A172 (cell line): ENCODE measurements around the gene EMP2. TPM values are rescaled to one million over a fixed set of nuclear protein-coding genes. Genes with fewer than 3 reads are reported as not detected.
"Not testable (repeated sequence)": the region's sequence is repeated elsewhere in the genome, so short reads cannot be mapped to it uniquely, and the experiment has no call there.

Experiments
- DNase-seq: peaks from one replicate; pipeline ENCODE4 v3.0.0-alpha.2; 2015; ENCODE audit warnings: low spot score
- total RNA-seq: library from RNA; depleted of rRNA; stranded (reverse); fragments of >200 nt; shearing (Covaris generic); gene quantifications from 2 replicates; pipeline ENCODE4 v1.2.3, GENCODE V29; 2014

EMP2 gene
- total RNA-seq, 1 experiment from 2014 or later = 11.6 TPM

DNA sequence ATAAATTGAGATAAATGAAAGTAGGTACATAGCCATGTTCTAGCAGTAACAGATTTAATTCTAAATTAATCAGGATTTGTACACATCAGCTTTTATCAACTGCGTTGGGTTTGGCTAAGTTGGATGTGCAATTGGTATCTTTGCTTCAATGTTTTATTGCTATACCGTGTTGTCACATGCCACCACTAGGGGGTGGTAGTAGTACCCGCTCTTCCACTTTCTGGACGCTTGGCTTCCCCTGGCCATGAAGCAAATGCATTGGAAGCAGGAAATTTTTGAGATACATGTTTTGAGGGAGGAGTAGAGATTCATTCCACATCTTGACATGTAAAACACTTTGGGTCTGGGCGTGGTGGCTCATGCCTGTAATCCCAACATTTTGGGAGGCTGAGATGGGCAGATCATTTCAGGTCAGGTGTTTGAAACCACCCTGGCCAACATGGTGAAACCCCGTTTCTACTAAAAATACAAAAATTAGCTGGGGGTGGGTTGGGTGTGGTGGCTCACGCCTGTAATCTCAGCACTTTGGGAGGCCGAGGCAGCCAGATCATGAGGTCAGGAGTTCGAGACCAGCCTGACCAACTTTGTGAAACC lies 58.6 kb downstream of the EMP2 start:
- DNase-seq = peak; percentile 66

- no peak for DNase-seq
Observed at GRCh38 chr16:10520869-10521578, 59.4 kb downstream of the EMP2 start.

DNA sequence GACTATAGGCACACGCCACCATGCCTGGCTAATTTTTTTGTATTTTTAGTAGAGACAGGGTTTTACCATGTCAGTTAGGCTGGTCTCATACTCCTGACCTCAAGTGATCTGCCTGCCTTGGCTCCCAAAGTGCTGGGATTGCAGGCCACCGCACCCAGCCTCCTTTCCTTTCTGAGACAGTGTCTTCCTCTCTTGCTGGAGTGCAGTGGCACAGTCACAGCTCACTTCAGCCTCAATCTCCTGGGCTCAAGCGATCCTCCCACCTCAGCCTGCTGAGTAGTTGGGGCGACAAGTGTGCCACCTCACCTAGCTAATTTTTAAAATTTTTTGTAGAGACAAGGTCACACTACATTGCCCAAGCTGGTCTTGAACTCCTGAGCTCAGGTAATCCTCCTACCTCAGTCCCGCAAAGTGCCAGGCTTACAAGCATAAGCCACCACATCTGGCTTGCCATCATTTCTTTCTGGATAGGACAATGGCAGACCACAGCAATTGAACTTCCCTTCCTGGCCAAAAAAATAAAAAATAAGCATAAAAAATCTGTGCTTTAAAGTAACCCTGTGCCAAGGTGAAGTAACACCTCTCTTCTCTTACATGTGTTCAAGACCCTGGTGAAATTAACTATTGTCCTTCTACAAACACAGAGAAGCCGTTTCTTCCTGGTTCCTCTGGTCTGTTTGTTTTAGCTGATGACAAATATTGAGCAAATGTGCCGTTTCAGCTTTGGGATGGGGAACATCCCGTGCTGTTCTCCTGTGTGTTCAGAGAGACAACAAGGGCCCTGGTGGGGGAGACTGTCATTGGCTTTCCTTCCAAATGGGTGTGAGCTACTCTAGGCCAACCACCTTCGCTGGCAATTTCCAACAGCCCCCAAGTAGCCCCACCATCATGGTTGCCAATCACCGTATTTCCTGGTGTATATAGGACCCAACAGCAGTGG lies 60.2 kb downstream of the EMP2 start:
- DNase-seq = no peak

DNA sequence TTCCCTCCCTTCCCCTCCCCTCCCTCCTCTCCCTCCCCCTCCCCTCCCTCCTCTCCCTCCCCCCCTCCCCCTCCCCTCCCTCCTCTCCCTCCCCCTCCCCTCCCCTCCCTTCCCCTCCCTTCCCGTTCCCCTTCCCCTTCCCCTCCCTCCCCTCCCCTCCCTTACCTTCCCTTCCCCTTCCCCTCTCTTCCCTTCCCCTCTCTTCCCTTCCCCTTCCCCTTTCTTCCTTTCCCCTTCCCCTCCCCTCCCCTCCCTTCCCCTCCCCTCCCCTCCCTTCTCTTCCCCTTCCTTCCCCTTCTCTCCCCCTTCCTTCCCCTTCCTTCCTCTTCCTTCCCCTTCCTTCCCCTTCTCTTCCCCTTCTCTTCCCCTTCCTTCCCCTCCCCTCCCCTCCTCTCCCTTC lies 61.1 kb downstream of the EMP2 start:
- no peak for DNase-seq

DNA sequence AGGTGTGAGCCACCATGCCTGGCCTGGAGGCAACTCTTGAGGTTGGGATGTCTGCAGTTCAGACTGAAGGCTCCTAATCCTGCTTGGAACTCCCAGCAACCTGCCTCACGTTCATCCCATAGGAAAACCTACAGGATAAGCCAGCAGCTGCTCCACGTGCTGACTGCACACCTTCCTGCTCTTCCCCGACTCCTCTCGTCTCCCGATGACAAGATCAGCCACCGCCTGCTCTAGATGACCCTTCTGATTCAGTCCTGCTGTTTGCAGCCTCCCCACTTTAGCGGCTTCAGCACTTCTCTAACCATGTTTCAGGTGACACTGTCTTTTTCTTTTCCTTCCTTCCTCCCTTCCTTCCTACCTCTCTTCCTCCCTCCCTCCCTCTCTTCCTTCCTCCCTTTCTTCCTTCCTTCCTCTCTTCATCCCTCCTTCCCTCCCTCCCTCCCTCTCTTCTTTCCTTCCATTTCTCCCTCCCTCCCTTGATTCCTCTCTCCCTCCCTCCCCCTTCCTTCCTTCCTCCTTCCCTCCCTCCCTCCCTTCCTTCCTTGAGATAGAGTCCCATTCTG lies 61.8 kb downstream of the EMP2 start:
- DNase-seq = no peak

GRCh38 chr16:10517868-10518267 lies 62.5 kb downstream of the EMP2 start:
- DNase-seq = no peak

DNA sequence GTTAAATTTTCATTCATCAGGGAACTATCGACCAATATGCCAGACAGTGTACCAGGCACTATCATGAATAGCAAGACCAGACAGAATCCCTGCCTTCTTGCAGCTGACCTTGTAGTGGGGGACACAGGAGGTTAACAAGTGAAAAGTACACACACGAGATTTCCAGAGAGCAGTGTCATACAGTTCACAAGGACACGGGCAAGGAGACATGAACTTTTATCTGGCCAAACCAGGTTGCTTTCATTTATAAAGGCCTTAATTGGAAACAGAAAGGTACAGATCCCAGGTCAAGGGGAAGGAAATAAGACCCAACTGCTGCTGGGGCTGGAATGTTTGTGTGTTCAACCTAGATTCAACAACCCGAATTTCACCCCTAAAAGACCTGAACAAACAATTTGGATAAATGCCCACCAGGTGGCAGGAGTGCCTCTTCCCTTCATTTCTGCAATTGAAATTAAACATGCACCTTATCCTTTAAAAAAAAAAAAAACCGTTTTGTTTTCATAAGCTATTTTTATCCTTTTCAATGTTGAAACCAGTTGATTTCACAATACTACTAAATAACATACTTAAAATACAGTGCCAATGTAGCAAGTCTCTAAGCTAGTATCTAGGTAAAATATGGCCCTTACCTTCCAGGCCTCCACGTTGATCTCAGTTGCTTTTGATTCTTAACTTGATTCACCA lies 65.9 kb downstream of the EMP2 start:
- DNase-seq = peak; percentile 56

DNA sequence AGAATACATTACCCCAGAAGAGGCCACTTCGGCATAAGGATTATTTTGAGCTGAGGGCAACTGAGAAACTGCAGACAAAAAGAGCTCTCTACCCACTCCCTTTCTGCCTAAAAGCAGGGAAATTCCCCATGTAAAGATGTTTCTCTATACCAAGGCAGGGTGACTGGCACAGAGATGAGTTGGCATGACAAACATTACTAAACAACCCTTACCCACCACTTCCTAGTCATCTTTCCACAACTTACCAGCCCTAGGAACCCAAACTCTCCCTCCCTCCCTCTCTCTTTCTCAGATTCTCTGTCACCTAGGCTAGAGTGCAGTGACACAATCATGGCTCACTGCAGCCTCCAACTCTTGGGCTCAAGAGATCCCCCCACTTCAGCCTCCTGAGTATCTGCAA lies 68.6 kb downstream of the EMP2 start:
- DNase-seq = no peak

- no peak for DNase-seq
Observed at GRCh38 chr16:10510279-10510678, 70.1 kb downstream of the EMP2 start.

DNA sequence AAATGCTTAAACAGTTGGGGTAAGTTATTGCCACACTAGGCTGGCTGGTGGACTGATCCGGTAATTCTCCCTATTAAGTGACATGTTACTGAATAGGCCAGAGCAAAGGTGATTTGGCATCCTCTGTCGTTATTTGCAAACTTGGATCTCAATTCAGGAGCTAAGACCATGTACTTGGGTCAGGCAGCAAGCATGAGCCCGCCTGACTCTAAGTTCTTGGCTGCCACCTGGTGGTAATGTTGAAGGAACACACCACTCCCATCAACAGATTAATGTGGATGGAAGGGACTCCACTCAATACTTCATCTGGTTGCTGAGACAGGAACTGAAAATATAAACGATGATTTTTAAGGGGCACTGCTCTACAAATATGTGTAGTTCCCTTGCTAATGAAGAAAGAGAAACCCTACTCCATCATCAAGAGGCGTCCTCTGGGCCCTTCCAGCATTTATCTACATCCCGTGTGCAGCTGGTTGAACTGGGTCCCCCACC lies 70.8 kb downstream of the EMP2 start:
- DNase-seq = peak; percentile 83

GRCh38 chr16:10505286-10505685 lies 75.1 kb downstream of the EMP2 start:
- not testable (repeated sequence) for DNase-seq

DNA sequence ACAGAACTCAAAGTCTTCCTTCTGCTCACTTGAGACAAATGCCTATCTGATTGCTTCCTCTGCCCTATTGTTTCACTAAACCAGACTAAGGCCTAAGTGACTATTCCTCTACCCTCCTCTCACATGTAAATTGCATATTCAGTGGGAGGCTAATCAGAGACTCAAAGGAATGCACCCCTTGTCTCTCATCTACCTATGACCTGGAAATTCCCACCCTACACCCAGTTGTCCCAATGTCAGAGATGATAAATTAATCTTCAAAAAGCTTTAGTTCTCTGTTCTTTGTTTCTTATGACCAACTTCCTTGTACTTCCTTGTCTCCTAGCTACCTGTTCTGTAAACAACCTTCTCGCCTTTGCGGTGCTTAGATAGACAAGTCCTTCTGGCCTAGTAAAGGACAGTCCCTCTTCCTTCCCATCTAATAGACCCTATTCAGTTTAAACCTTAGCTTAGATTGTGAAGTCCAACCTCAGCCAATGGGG lies 76.0 kb downstream of the EMP2 start:
- no peak for DNase-seq

- DNase-seq = no peak
Observed at GRCh38 chr16:10502776-10503175, 77.6 kb downstream of the EMP2 start.

GRCh38 chr16:10501016-10501607 lies 79.3 kb downstream of the EMP2 start:
- DNase-seq = no peak

- DNase-seq = no peak
Observed at GRCh38 chr16:10500582-10500981, 79.8 kb downstream of the EMP2 start.

- peak; percentile 61 for DNase-seq
Observed at GRCh38 chr16:10497132-10498101, 83.0 kb downstream of the EMP2 start.

DNA sequence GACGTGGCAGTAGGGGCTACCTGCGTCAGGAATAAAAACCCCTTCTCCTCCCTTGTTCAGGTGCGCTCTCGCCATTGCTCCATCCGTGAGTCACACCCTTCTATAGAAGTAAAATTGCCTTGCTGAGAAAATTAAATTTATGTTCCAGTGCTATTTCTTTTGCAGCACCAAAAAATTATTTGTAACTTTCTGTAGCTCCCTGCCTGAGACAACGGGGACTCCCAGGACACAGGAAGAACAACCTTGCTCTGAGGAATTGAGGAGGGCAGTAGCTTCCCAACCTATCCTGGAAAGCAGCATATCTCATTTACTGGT lies 85.4 kb downstream of the EMP2 start:
- no peak for DNase-seq

DNA sequence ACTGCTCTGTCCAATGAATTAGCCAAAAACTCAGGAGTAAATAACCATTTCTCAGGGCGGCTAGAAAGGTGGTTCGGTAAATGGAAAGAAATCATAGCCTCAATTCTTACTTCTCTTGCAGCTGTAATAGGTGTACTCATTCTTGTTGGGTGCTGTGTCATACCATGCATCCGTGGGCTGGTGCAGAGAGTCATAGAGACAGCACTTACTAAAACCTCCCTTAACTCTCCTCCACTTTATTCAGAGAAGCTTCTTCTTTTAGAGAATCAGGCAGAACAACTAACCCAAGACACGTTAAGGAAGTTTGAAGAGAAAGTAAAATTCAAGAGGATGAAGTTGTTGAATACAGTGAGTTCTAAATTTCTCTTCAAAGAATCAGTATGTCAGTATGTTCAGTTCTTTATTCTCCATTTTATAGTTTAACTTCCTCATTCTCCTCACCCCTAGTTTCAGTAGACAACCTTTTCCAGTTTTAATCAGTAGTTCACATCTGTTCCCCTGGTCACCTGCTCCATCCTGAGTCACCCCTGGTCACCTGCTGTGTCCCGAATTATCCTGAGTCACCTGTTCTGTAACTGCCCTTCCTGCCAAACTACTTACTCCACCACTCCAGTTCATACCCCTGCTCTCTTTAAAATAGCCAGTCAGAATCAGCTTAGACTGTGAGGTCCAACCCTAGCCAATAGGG lies 85.9 kb downstream of the EMP2 start:
- no peak for DNase-seq

DNA sequence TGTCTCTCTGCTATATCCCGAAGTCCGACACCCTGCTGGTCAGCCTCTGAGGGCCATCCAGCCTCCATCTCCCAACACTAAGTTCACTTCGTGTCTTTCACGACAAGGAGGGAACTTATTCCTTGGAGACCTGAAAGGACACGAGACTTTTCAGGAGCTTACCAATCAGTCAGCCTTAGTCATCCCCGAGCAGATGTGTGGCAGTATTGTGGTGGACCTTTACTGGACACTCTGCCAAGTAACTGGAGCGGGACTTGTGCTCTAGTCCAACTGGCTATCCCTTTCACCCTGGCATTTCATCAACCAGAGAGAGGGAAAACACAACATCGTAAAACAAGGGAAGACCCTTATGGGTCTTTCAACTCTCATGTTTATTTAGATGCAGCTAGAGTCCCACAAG lies 87.1 kb downstream of the EMP2 start:
- DNase-seq = no peak
